Measurements from ENCODE around the gene ELAPOR2.

DNA sequence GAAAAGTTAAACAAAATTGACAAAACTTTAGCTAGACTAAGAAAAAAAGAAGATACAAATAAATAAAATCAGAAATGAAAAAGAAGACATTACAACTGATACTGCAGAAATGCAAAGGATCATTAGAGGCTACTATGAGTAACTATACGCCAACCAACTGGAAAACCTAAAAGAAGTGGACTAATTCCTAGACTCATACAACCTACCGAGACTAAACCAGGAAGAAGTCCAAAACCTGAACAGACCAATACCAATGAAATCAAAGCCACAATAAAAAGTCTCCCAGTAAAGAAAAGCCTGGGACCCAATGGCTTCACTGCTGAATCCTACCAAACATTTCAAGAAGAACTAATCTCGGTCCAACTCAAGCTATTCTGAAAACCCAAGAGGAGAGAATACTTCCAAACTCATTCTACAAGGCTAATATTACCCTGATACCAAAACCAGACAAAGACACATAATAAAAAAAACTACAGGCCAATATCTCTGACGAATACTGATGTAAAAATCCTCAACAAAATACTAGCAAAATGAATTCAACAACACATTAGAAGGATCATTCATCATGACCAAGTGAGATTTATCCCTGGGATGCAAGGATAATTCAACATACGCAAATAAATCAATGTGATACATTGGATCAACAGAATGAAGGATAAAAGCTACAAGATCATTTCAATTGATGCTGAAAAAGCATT, 20.3 kb downstream of the ELAPOR2 start:
- no peak for TF ChIP-seq EZH2phosphoT487 (IDR thresholded peaks at IDR 0.05; ENCODE audit: low read length)
- TF ChIP-seq, protein P1, sequence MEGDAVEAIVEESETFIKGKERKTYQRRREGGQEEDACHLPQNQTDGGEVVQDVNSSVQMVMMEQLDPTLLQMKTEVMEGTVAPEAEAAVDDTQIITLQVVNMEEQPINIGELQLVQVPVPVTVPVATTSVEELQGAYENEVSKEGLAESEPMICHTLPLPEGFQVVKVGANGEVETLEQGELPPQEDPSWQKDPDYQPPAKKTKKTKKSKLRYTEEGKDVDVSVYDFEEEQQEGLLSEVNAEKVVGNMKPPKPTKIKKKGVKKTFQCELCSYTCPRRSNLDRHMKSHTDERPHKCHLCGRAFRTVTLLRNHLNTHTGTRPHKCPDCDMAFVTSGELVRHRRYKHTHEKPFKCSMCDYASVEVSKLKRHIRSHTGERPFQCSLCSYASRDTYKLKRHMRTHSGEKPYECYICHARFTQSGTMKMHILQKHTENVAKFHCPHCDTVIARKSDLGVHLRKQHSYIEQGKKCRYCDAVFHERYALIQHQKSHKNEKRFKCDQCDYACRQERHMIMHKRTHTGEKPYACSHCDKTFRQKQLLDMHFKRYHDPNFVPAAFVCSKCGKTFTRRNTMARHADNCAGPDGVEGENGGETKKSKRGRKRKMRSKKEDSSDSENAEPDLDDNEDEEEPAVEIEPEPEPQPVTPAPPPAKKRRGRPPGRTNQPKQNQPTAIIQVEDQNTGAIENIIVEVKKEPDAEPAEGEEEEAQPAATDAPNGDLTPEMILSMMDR (IDR thresholded peaks at IDR 0.05; ENCODE audit: low read length) = no peak
- TF ChIP-seq EZH2 (optimal IDR thresholded peaks at IDR 0.05; ENCODE audit: low read depth, low read length) = no peak
